GM19193 (cell line): ENCODE data around the gene STAM.

Experiments used
- POLR2A ChIP-seq: IDR thresholded peaks from 4 replicates; pipeline ENCODE4 v1.6.1; 2011; ENCODE audit not compliant: insufficient read depth, insufficient read length; ENCODE audit errors: extremely low read depth

STAM gene

DNA sequence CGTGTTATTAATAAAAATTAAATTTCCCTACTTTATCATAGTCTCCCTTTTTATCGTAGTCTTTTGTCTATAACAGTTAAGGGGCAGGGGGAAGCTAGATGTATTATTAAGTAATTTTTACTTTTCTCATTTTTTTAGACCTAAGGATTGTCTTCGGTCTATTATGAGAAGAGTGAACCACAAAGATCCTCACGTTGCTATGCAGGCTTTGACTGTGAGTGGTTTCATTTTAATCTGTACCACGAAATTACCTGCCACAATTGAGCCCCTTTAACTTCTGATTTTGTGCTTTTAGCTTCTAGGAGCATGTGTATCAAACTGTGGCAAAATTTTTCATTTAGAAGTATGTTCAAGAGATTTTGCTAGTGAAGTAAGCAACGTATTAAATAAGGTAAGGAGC, 40.6 kb downstream of the STAM start:
- TF ChIP-seq POLR2A = no peak

- TF ChIP-seq POLR2A = no peak
Measured at GRCh38 chr10:17685233-17685840, 41.4 kb downstream of the STAM start.

DNA sequence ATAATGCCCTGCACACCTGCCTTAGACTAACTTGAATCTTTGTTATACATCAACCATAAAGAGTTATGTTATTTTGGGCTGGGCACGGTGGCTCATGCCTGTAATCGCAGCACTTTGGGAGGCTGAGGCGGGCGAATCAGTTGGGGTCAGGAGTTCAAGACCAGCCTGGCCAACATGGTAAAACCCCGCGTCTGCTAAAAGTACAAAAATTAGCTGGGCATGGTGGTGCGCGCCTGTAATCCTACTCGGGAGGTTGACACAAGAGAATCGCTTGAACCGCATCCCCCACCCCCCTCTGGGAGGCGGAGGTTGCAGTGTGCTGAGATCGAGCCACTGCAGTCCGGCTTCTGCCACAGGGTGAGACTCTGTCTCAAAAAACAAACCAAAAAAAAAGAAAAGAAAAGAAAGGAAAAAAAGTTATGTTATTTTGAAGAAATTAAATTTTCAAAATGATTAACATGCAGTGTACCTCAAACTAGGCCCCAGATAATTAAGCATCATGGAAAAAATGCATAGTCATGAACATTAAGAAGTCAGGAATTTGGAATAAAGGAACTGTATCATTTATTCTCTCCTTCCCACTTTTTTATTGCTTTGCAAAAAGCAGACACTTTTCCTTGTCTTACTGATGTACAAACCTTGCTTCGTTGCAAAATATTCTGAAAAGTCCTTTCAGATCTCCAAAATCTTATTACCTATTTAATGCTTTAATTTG, 43.3 kb downstream of the STAM start:
- TF ChIP-seq POLR2A = no peak

- TF ChIP-seq POLR2A = no peak
Measured at GRCh38 chr10:17689137-17689536, 45.2 kb downstream of the STAM start.

- TF ChIP-seq POLR2A = no peak
Measured at GRCh38 chr10:17693009-17693408, 49.1 kb downstream of the STAM start.

DNA sequence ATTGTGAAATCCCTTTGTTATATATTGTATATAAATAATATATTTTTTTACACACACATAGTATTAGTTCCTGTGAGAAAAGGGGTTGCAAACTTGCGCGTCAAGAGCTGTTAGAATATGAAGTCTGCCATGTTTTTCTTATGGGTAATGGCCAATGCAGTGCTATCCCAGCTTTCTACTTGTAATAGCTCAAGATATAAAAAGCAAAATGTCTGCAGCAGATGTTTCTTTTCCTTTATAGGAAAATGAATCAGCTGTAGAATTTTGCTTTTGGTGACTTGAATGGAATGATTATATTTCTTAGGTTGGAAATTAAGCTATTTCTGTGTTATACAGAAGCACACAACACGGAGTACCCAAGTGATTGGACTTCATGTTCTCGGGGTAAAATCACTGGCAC, 54.7 kb downstream of the STAM start:
- TF ChIP-seq POLR2A = no peak

DNA sequence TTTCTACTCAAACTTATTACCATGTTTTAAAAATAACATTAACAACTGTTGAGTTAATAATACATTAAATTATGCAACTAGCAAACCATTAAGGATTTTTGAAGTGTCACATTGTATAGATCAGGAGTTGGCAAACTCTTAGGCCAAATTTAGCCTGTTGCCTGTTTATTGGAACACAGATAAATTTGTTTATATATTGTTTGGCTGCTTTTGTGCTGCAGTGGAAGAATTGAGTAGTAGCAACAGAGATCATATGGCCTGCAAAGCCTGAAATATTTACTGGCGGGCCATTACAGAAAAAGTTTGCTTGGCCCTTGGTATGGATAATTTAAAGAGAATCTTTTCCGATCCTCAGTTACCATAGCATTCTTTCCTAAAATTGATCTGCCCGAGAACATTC, 57.4 kb downstream of the STAM start:
- no peak for TF ChIP-seq POLR2A

DNA sequence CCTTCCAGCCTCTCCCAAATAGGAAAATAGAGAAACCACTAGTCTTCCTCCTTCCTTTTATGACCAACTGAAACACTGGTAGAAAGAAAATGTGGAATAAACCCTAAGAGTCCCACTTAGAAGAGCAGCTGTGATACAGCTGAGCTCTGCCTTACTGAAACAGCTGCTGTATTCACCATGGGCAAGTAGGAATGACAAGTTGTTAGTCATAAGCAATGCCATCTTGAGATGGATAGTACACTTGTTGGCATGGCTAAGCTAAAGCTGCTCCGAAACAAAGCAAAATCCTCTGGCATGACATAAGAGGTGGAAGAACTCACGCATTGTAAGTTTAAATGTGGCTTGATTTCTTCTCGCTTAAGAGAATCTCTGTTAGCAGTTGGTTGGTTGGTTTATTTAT, 59.8 kb downstream of the STAM start:
- TF ChIP-seq POLR2A = no peak

GRCh38 chr10:17708821-17709220, 64.9 kb downstream of the STAM start:
- TF ChIP-seq POLR2A = no peak

GRCh38 chr10:17709492-17709891, 65.5 kb downstream of the STAM start:
- no peak for TF ChIP-seq POLR2A

- TF ChIP-seq POLR2A = no peak
Measured at GRCh38 chr10:17710181-17710580, 66.2 kb downstream of the STAM start.

- TF ChIP-seq POLR2A = no peak
Measured at GRCh38 chr10:17712053-17712452, 68.1 kb downstream of the STAM start.

- no peak for TF ChIP-seq POLR2A
Measured at GRCh38 chr10:17712717-17713471, 68.9 kb downstream of the STAM start.

DNA sequence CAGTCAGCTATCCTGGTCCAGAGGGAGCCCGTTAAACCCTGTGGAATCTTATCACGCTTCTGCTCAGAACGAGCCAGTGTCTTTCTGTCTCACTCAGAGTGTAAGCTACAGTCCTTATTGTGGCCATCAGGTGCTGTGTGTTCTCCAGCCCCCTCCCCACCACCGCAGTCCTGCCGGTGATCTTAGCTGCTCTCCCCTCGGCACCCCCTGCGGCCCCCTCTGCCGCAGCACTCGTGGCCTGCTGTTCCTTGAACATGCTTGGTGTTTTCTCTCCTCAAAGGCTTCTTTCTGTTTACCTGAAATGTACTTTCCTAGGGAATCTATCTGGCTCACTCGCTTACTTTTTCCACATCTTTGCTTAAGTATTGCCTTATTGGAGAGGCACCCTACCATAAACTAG, 69.8 kb downstream of the STAM start:
- TF ChIP-seq POLR2A = no peak

DNA sequence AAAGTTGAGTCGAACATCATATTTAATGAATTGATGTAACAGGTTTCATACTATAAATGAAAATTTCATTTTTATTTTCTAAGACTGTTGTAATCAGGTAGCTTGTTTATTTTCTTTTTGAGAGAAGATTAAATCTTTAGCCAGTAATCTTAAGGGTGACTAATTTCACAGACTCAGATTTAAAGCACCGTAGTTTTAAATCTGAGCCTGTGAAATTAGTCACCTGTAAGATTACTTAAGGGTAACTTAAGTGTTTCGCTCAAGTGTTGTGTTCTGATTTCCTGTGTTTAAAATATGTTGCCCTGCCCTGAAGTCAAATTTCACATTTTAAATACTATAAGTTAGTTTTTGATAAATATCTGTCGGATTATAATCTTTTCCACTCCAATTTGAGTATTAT, 72.2 kb downstream of the STAM start:
- TF ChIP-seq POLR2A = no peak

DNA sequence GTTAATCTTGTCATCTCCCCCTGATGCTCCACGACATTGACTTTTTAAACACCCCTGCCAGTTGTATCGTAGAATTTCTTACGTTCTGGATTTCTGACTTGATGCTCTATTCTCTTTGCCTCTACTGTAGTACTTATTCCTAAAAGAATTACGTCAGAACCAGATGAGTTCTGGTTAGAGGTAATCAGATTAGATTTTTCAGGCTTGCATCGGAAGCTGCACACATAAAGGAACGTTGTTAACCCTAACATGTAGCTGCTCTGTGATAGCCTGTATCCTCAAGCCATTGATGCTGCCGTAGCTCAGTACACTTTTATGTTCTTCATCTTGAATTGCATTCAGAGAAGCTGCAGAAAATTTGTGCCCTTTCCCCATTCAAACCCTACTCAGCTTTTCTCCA, 81.8 kb downstream of the STAM start:
- TF ChIP-seq POLR2A = no peak
